Astrocyte of the spinal cord (primary cell): ENCODE measurements around the gene NPAS2.

ENCODE experiments used
- DNase-seq: peaks from one replicate; pipeline ENCODE4 v3.0.0; 2011; ENCODE audit warnings: low read depth, low spot score
- H3K4me3 ChIP-seq: 2 replicates; pipeline ENCODE4 v1.5.1; 2011; ENCODE audit warnings: low read depth, mild to moderate bottlenecking, low read length, moderate library complexity
- CTCF ChIP-seq: IDR thresholded peaks from 2 replicates; pipeline ENCODE4 v1.5.1; 2012; ENCODE audit warnings: low read depth, mild to moderate bottlenecking, low read length, inconsistent platforms
- in situ Hi-C: cut with HindIII; loops from 2 replicates; pipeline ENCODE4 v1.10.0; 2017; ENCODE audit warnings: low sequenced_read_pairs

NPAS2 gene

GRCh38 chr2:100895934-100896685 lies 76.2 kb downstream of the NPAS2 start:
- no peak for TF ChIP-seq CTCF
- no peak for DNase-seq
- no peak overlapping the region for H3K4me3 ChIP-seq
- in situ Hi-C loops = no loop called here

- no peak for TF ChIP-seq CTCF
- in situ Hi-C loops = no loop called here
- DNase-seq = no peak
- no peak overlapping the region for H3K4me3 ChIP-seq
Observed at GRCh38 chr2:100898035-100898665, 78.2 kb downstream of the NPAS2 start.

- no peak for DNase-seq
- no peak overlapping the region for H3K4me3 ChIP-seq
- TF ChIP-seq CTCF = no peak
- in situ Hi-C loops = no loop called here
Observed at GRCh38 chr2:100900156-100900795, 80.3 kb downstream of the NPAS2 start.

GRCh38 chr2:100902817-100903405 lies 83.0 kb downstream of the NPAS2 start:
- no peak overlapping the region for H3K4me3 ChIP-seq
- peak; percentile 99 for DNase-seq
- in situ Hi-C loops = no loop called here
- peak; percentile 25 for TF ChIP-seq CTCF

GRCh38 chr2:100903534-100904258 lies 83.8 kb downstream of the NPAS2 start:
- TF ChIP-seq CTCF = no peak
- DNase-seq = no peak
- H3K4me3 ChIP-seq = no peak overlapping the region
- in situ Hi-C loops = no loop called here
